Osteoblast (primary cell): ENCODE results near the gene NGB. TPM values are rescaled to one million over a fixed set of nuclear protein-coding genes. Genes with fewer than 3 reads are reported as not detected.
A peak's percentile ranks its signal among the peaks of the same experiment; 100 is the strongest.

Experiments
- DNase-seq: peaks from one replicate; pipeline ENCODE4 v3.0.0; 2011; ENCODE audit warnings: low spot score, mixed read lengths; ENCODE audit not compliant: insufficient read length; ENCODE audit errors: missing footprints
- H2AFZ ChIP-seq: 2 replicates; pipeline ENCODE4 v1.6.0; 2011; ENCODE audit warnings: mild to moderate bottlenecking, low read length
- H3K27ac ChIP-seq: 2 replicates; pipeline ENCODE4 v1.5.1; 2011; ENCODE audit warnings: mild to moderate bottlenecking, low read depth, low read length, moderate library complexity
- H3K27me3 ChIP-seq: 2 replicates; pipeline ENCODE4 v1.6.0; 2012; ENCODE audit warnings: mild to moderate bottlenecking, control low read depth, inconsistent platforms, low read length, moderate library complexity; ENCODE audit not compliant: insufficient read depth
- H3K36me3 ChIP-seq: 2 replicates; pipeline ENCODE4 v1.5.1; 2011; ENCODE audit warnings: mild to moderate bottlenecking, low read length, control low read depth, moderate library complexity; ENCODE audit not compliant: insufficient read depth
- H3K4me1 ChIP-seq: 2 replicates; pipeline ENCODE4 v1.5.1; 2011; ENCODE audit warnings: mild to moderate bottlenecking, low read length, control low read depth, moderate library complexity; ENCODE audit not compliant: insufficient read depth
- H3K4me2 ChIP-seq: 2 replicates; pipeline ENCODE4 v1.6.0; 2011; ENCODE audit warnings: mild to moderate bottlenecking, low read length; ENCODE audit not compliant: insufficient read depth
- H3K4me3 ChIP-seq: fragments of 200-600 bp; sonication (generic); 3 replicates; pipeline ENCODE4 v1.5.1; 2012; ENCODE audit warnings: mild to moderate bottlenecking, low read length, inconsistent platforms; ENCODE audit not compliant: insufficient read depth
- H3K79me2 ChIP-seq: 2 replicates; pipeline ENCODE4 v1.6.0; 2012; ENCODE audit warnings: mild to moderate bottlenecking, low read length, control low read depth, inconsistent platforms; ENCODE audit not compliant: insufficient read depth
- H3K9me3 ChIP-seq: 2 replicates; pipeline ENCODE4 v1.5.1; 2011; ENCODE audit warnings: low read depth, low read length, control low read depth
- H4K20me1 ChIP-seq: 2 replicates; pipeline ENCODE4 v1.6.0; 2012; ENCODE audit warnings: mild to moderate bottlenecking, low read length, control low read depth; ENCODE audit not compliant: insufficient read depth
- small RNA-seq: library from RNA; depleted of rRNA; stranded (forward); fragments of <200 nt; gene quantifications from one replicate; pipeline ENCODE3, GENCODE V24; 2012
- total RNA-seq: library from RNA; depleted of rRNA; stranded (reverse); fragments of >200 nt; gene quantifications from 2 replicates; pipeline ENCODE4 v1.2.3, GENCODE V29; 2012
- TF ChIP-seq, protein P1 (sequence below): IDR thresholded peaks from 2 replicates; pipeline ENCODE4 v1.5.1; 2011; ENCODE audit warnings: mild to moderate bottlenecking, low read depth, low read length, moderate library complexity; ENCODE audit errors: extremely low read depth

The NGB gene
- total RNA-seq, 1 donor = not detected

- H3K27ac ChIP-seq = no peak overlapping the region
- H3K4me1 ChIP-seq = no peaks in the 10 kb centered on the region
- no peaks in the 10 kb centered on the region for H3K36me3 ChIP-seq
- H3K79me2 ChIP-seq = no peaks in the 10 kb centered on the region
- no peak overlapping the region for H3K4me3 ChIP-seq
- peaks cover 2% of the 10 kb centered on the region for H3K27me3 ChIP-seq
- TF ChIP-seq, protein P1, sequence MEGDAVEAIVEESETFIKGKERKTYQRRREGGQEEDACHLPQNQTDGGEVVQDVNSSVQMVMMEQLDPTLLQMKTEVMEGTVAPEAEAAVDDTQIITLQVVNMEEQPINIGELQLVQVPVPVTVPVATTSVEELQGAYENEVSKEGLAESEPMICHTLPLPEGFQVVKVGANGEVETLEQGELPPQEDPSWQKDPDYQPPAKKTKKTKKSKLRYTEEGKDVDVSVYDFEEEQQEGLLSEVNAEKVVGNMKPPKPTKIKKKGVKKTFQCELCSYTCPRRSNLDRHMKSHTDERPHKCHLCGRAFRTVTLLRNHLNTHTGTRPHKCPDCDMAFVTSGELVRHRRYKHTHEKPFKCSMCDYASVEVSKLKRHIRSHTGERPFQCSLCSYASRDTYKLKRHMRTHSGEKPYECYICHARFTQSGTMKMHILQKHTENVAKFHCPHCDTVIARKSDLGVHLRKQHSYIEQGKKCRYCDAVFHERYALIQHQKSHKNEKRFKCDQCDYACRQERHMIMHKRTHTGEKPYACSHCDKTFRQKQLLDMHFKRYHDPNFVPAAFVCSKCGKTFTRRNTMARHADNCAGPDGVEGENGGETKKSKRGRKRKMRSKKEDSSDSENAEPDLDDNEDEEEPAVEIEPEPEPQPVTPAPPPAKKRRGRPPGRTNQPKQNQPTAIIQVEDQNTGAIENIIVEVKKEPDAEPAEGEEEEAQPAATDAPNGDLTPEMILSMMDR = no peak
- H3K4me2 ChIP-seq = no peak overlapping the region
- H3K9me3 ChIP-seq = no peaks in the 10 kb centered on the region
- no peak overlapping the region for H2AFZ ChIP-seq
- no peaks in the 10 kb centered on the region for H4K20me1 ChIP-seq
- peak; percentile 61 for DNase-seq
Measured at GRCh38 chr14:77220246-77221017, 50.6 kb downstream of the NGB start.

DNA sequence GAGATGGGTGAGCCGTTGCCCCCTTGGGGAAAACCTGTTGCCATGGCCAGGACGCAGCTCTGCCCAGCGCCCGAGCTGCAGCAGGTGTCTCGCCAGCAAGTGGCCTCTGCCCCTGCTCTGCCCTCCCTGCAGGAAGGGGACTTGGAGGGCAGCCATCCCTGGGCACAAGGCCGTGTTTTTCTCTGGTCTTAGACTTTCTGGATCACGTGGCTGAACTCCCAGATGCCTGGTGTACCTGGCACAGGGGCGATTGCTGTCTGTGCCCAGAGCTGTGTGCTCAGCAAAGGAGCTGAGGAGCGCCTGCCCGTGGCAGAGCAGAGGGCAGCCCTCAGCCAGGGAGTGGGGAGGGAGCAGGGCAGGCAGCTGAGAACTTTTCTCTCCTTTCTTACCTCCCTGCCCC, 51.4 kb downstream of the NGB start:
- no peak for DNase-seq

DNA sequence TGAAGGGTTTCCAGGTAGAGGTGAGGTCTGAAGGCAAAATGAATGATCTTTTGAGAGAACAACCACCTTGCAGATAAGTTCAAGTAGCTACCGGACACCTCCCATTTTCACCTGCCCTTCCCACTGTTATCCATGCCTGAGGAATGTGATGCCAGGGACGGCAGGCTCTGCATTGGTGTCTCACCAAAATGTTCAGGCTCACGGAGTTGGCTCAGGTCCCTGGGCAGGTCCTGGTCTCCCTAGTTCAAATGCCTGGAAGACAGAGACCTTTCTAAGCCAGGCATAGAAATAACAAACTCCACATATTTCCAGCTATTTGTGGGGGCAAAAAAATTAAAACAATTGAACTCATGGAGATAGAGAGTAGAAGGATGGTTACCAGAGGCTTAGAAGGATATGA, 53.5 kb downstream of the NGB start:
- Histone ChIP-seq H3K27me3 (peaks cover 2% of the 10 kb centered on the region), H3K27ac (no peak overlapping the region), H4K20me1 (no peaks in the 10 kb centered on the region), H3K4me1 (no peaks in the 10 kb centered on the region), H3K36me3 (no peaks in the 10 kb centered on the region), H3K79me2 (no peaks in the 10 kb centered on the region), H3K4me2 (no peak overlapping the region), H3K9me3 (no peaks in the 10 kb centered on the region), H3K4me3 (no peak overlapping the region), H2AFZ (no peak overlapping the region)
- TF ChIP-seq, protein P1 = no peak
- DNase-seq = no peak

More for the DNA sequence above, 51.4 kb downstream of the NGB start:
- no peak overlapping the region for H3K27ac ChIP-seq
- H3K9me3 ChIP-seq = no peaks in the 10 kb centered on the region
- no peak overlapping the region for H3K4me2 ChIP-seq
- no peaks in the 10 kb centered on the region for H4K20me1 ChIP-seq
- no peak overlapping the region for H3K4me3 ChIP-seq
- H3K79me2 ChIP-seq = no peaks in the 10 kb centered on the region
- TF ChIP-seq, protein P1 = no peak
- peaks cover 2% of the 10 kb centered on the region for H3K27me3 ChIP-seq
- H3K36me3 ChIP-seq = no peaks in the 10 kb centered on the region
- H3K4me1 ChIP-seq = no peaks in the 10 kb centered on the region
- no peak overlapping the region for H2AFZ ChIP-seq

Small RNAs within 50 kb of the gene (small RNA-seq; reads per million reads assigned to genes)
- gene MIR1260A = not detected

Other genes with a start within 250 kb of the NGB start
- gene IRF2BPL, start 242.5 kb downstream of the NGB start, total RNA-seq = 19.4 and 26.4 TPM in 2 replicates
- 15.9 and 16.6 TPM in 2 replicates for gene CIPC, start 172.9 kb downstream of the NGB start, total RNA-seq
- not detected in 2 replicates for gene ZDHHC22, start 129.4 kb downstream of the NGB start, total RNA-seq
- 0.72 TPM in 1 of 2 replicates, not detected in the other for gene TMEM63C, start 89.4 kb downstream of the NGB start, total RNA-seq
- 11.6 and 13.3 TPM in 2 replicates for gene POMT2, start 49.7 kb upstream of the NGB start, total RNA-seq
- gene GSTZ1, start 49.8 kb upstream of the NGB start, total RNA-seq = 34.8 and 38.0 TPM in 2 replicates
- 13.0 and 13.8 TPM in 2 replicates for gene TMED8, start 105.9 kb upstream of the NGB start, total RNA-seq
- gene SAMD15, start 106.2 kb upstream of the NGB start, total RNA-seq = 4.0 and 6.2 TPM in 2 replicates
- gene NOXRED1, start 152.3 kb upstream of the NGB start, total RNA-seq = 0.29 and 0.36 TPM in 2 replicates
- 34.0 and 37.1 TPM in 2 replicates for gene VIPAS39, start 186.4 kb upstream of the NGB start, total RNA-seq
- 60.4 and 67.0 TPM in 2 replicates for gene AHSA1, start 186.9 kb upstream of the NGB start, total RNA-seq
- not detected in 2 replicates for gene ISM2, start 227.6 kb upstream of the NGB start, total RNA-seq